MM.1S (cell line): Measurements from ENCODE around the gene SPINK5.

Experiments
- DNase-seq: peaks from one replicate; pipeline ENCODE4 v3.0.0-alpha.2; 2015
- H2AFZ ChIP-seq: fragments of 300-600 bp; sonication (generic); 2 replicates; pipeline ENCODE4 v1.6.0; 2016; ENCODE audit warnings: antibody characterized with exemption, low read length
- H3F3A ChIP-seq: fragments of 300-600 bp; sonication (generic); 2 replicates; pipeline ENCODE4 v1.6.1; 2016; ENCODE audit warnings: mild to moderate bottlenecking, antibody characterized with exemption, low read length, moderate library complexity, mixed read lengths; ENCODE audit not compliant: insufficient read depth
- H3K27ac ChIP-seq: fragments of 300-600 bp; sonication (generic); 2 replicates; pipeline ENCODE4 v1.5.1; 2016; ENCODE audit warnings: mild to moderate bottlenecking, low read length
- H3K27me3 ChIP-seq: fragments of 300-600 bp; sonication (generic); replicated peaks from 2 replicates; pipeline ENCODE4 v1.6.0; 2016; ENCODE audit warnings: low read length; ENCODE audit not compliant: insufficient read depth
- H3K36me3 ChIP-seq: fragments of 300-600 bp; sonication (generic); replicated peaks from 2 replicates; pipeline ENCODE4 v1.6.1; 2016; ENCODE audit warnings: mild to moderate bottlenecking, low read length, mixed read lengths; ENCODE audit not compliant: insufficient read depth
- H3K4me1 ChIP-seq: fragments of 300-600 bp; sonication (generic); 2 replicates; pipeline ENCODE4 v1.6.1; 2016; ENCODE audit warnings: low read length, mixed read lengths
- H3K4me2 ChIP-seq: fragments of 300-600 bp; sonication (generic); 2 replicates; pipeline ENCODE4 v1.6.0; 2016; ENCODE audit warnings: low read depth, low read length
- H3K4me3 ChIP-seq: fragments of 300-600 bp; sonication (generic); 2 replicates; pipeline ENCODE4 v1.5.1; 2016; ENCODE audit warnings: low read length, mixed read lengths
- H3K79me2 ChIP-seq: fragments of 300-600 bp; sonication (generic); 2 replicates; pipeline ENCODE4 v1.6.1; 2016; ENCODE audit warnings: mixed run types, low read length, mixed read lengths
- H3K9ac ChIP-seq: fragments of 300-600 bp; sonication (generic); 2 replicates; pipeline ENCODE4 v1.6.1; 2016; ENCODE audit warnings: low read length, mixed read lengths
- H3K9me2 ChIP-seq: fragments of 300-600 bp; sonication (generic); replicated peaks from 2 replicates; pipeline ENCODE4 v1.6.1; 2016; ENCODE audit warnings: mild to moderate bottlenecking, low read length, mixed read lengths; ENCODE audit not compliant: insufficient read depth
- H3K9me3 ChIP-seq: fragments of 300-600 bp; sonication (generic); replicated peaks from 2 replicates; pipeline ENCODE4 v1.6.1; 2016; ENCODE audit warnings: mild to moderate bottlenecking, low read length, mixed read lengths; ENCODE audit not compliant: insufficient read depth
- H4K20me1 ChIP-seq: fragments of 300-600 bp; sonication (generic); 2 replicates; pipeline ENCODE4 v1.6.1; 2016; ENCODE audit warnings: mild to moderate bottlenecking, low read length, moderate library complexity, mixed read lengths; ENCODE audit not compliant: insufficient read depth
- EZH2 ChIP-seq: fragments of 300-600 bp; sonication (generic); optimal IDR thresholded peaks from 2 replicates; pipeline ENCODE3; 2017; ENCODE audit warnings: low read depth, mild to moderate bottlenecking, antibody characterized with exemption, low read length, mixed read lengths
- EZH2phosphoT487 ChIP-seq: fragments of 300-600 bp; sonication (generic); IDR thresholded peaks from 2 replicates; pipeline ENCODE4 v1.6.1; 2018; ENCODE audit warnings: antibody characterized with exemption, low read length
- TF ChIP-seq, protein P1 (sequence below): fragments of 300-600 bp; sonication (generic); IDR thresholded peaks from 2 replicates; pipeline ENCODE4 v1.5.1; 2016; ENCODE audit warnings: antibody characterized with exemption, low read length, mixed read lengths

The SPINK5 gene

DNA sequence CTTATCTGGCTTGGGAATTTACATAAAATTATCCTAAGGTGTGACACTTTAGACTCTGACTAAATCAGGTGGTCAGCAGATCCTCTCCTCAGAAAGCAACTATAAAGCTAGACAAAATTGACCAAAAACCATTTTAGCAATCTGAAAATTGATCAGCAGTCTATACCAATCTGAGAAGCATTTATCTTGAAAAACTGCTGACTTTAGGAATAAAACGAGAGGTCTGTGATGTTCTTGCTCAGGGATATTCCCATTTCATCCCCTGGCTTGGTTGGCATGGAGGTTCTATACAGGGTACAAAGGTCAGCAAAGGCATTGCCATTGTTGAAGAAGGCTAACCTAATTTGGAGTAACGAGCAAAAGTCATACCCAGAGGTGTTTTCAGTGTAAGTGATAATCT lies 11.7 kb downstream of the SPINK5 start:
- Histone ChIP-seq H3K27me3 (no peaks in the 10 kb centered on the region), H3K4me2 (no peak overlapping the region), H3K36me3 (no peaks in the 10 kb centered on the region), H3K9ac (no peak overlapping the region), H3K9me2 (no peaks in the 10 kb centered on the region), H4K20me1 (no peaks in the 10 kb centered on the region), H2AFZ (no peak overlapping the region), H3F3A (no peaks in the 10 kb centered on the region), H3K9me3 (no peaks in the 10 kb centered on the region), H3K27ac (no peak overlapping the region), H3K4me1 (no peaks in the 10 kb centered on the region), H3K79me2 (no peaks in the 10 kb centered on the region), H3K4me3 (no peak overlapping the region)
- DNase-seq: no peak
- TF ChIP-seq, protein P1, sequence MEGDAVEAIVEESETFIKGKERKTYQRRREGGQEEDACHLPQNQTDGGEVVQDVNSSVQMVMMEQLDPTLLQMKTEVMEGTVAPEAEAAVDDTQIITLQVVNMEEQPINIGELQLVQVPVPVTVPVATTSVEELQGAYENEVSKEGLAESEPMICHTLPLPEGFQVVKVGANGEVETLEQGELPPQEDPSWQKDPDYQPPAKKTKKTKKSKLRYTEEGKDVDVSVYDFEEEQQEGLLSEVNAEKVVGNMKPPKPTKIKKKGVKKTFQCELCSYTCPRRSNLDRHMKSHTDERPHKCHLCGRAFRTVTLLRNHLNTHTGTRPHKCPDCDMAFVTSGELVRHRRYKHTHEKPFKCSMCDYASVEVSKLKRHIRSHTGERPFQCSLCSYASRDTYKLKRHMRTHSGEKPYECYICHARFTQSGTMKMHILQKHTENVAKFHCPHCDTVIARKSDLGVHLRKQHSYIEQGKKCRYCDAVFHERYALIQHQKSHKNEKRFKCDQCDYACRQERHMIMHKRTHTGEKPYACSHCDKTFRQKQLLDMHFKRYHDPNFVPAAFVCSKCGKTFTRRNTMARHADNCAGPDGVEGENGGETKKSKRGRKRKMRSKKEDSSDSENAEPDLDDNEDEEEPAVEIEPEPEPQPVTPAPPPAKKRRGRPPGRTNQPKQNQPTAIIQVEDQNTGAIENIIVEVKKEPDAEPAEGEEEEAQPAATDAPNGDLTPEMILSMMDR: no peak
- TF ChIP-seq EZH2 (no peak), EZH2phosphoT487 (no peak)

DNA sequence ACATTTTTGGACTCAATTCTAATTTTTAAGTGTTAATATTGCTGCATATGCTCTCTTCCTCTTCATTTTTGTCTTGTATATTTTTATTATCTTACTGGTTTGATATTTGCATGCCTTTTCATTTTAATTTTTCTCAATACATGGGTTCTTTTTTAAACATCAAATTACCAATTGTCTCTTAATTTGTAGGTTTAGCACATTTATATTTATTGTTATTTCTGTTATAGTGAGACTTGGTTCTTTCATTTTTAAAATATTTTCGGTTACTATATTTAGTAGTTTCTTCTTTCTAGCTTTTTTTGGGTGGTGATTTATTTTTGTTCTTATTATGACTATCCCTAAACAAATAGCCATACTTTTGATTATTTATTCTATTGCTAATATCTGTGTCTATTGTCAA lies 19.4 kb downstream of the SPINK5 start:
- Histone ChIP-seq H3K9me2 (no peaks in the 10 kb centered on the region), H3K79me2 (no peaks in the 10 kb centered on the region), H2AFZ (no peak overlapping the region), H3F3A (no peaks in the 10 kb centered on the region), H3K4me1 (peaks cover 7% of the 10 kb centered on the region), H3K27ac (no peak overlapping the region), H4K20me1 (no peaks in the 10 kb centered on the region), H3K4me2 (no peak overlapping the region), H3K4me3 (no peak overlapping the region), H3K27me3 (no peaks in the 10 kb centered on the region), H3K9me3 (no peaks in the 10 kb centered on the region), H3K36me3 (no peaks in the 10 kb centered on the region), H3K9ac (no peak overlapping the region)
- TF ChIP-seq, protein P1: no peak
- TF ChIP-seq EZH2: no peak
- TF ChIP-seq EZH2phosphoT487: no peak
- no peak for DNase-seq

DNA sequence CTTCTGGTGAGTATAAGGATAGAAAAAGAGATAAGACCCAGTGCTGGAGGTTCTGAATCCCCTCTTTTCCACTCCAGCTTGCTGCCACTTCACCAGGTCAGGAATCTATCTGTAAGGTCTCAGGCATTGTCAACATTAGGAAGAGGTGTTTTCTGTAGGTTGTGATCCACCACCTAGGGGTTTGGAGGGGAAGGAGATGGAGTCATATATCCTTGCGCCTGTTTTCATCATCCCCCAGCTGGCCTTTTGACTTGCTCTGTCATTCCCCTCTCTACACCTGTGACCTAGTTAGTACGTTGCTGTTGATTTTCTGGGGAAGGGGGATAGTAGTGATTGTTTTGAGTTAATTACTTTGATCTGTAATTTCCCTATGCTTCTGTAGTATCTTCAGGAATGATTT lies 20.5 kb downstream of the SPINK5 start:
- no peaks in the 10 kb centered on the region for H3K36me3 ChIP-seq
- TF ChIP-seq, protein P1: no peak
- no peak for TF ChIP-seq EZH2
- TF ChIP-seq EZH2phosphoT487: no peak
- no peak overlapping the region for H3K9ac ChIP-seq
- H3F3A ChIP-seq: 0 out of 2 replicates have a peak, but pooled peaks cover under 1% of the 10 kb centered on the region
- no peak overlapping the region for H3K4me2 ChIP-seq
- H3K4me3 ChIP-seq: no peak overlapping the region
- no peak for DNase-seq
- H3K9me2 ChIP-seq: no peaks in the 10 kb centered on the region
- H3K27me3 ChIP-seq: no peaks in the 10 kb centered on the region
- H3K27ac ChIP-seq: no peak overlapping the region
- H3K9me3 ChIP-seq: no peaks in the 10 kb centered on the region
- H4K20me1 ChIP-seq: no peaks in the 10 kb centered on the region
- no peak overlapping the region for H2AFZ ChIP-seq
- no peaks in the 10 kb centered on the region for H3K79me2 ChIP-seq
- H3K4me1 ChIP-seq: peaks cover 18% of the 10 kb centered on the region
